ENCODE data around the gene L3MBTL3.

The L3MBTL3 gene

DNA sequence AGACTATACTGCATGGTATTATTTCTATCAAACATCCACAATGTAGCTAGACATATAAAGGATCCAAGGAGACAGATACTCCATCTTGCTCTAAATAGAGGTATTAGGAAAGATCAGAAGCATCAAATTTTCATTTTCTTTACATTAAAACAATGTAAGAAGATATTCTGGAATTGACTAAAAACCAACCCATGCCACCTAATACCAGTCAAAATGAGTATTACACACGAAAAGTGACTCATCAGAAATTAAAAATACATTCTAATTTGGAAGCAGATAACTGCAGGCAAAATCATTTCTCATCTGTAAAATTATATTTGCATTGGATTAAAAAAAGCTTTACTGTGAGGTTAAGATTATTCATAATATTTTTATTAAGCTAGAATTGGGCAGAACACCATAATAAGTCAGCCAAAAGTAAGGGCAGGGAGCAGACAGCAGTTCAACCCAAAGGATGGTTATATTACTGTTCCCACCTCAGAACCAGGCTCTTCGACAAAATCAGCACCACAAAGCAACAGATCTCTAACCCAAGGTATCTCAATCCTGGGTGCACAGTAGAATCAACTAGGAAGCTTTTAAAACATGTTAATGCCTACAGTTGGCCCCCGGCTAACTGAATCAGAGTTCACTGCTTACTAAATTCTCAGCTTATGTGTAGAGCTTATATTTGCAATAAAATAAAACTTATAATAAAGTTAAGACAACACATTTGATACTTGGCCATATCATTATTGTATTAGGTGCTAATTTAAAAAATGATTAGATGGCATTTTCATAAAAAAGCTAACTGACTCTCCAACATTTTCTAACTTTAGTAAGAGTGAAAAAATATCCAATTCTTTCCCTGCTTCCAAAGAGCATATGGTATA is 169.2 kb downstream of the L3MBTL3 start:
- DNase-seq: no peak

DNA sequence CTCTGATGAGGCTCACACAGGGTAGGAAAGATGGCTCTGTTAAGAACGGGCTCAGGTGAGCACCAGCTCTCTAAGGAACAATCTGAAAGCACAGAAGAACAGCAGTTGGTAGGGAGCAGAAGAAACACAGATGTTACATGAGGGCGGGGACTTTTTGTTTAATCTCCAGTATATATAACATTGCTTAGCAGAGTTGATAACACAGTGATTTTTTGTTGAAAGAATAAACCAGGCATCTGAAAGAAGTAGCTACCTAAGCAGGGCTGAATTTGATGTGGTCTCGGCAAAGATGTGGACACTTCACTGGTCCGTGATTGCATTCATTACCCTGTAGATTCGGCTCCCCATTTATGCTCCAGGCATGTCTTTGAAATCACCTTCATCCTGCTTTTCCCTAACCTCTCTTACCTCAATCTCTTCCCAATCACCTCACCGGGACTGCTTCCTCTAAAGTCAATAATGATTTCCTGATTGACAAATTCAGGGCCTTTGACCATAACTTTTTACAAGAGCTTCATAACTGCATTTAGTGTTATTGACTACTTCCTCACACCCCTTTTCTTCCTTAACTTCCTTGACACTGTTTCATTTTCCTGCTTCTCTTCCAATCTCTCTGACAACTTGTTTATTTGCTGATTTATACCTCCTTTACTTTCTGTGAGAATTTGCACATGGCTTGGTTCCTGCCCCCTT is 170.0 kb downstream of the L3MBTL3 start:
- no peak for DNase-seq

DNA sequence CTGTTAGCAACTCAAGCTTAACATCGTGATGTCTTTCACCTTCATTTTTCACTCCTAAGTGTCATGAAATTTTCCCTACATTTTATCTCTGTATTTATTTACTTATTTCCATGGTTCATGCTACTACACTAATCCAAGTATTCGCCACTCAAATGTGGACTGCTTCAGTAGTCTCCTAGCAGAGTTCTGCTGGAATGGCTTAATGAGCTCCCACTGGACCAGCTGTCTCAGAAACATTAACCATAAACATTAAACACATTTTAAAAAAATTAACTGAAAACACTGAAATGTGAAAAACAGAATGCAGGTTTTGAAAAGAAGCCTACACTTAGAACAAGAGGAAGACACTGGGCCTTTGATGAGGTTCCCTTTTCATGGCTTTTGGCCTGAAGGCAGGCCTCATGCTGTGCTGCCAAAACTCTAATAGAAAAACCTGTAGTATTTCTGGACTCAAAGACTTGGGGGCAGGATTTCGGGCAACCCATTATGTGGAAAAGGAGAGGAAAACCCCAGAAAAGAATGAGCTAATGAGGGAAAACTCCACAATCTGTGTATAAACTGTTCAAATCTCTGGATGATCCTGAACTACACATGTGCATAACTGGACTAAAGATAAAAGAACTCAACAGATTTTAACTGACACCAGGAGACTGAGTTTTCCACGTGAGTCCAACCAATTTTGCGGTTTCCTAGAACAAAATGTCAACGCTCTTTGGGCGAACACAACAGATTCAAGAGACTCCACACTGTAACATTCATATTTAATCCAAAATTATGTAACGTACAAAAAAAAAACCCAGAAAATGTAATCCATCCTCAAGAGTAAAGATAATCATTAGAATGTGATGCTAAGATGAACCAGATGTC is 171.4 kb downstream of the L3MBTL3 start:
- no peak for DNase-seq

Measured in NCI-H524 (cell line).